ENCODE results near the gene CACNA1A. TPM values are rescaled to one million over a fixed set of nuclear protein-coding genes. Genes with fewer than 3 reads are reported as not detected.
"Not testable (repeated sequence)": the region's sequence is repeated elsewhere in the genome, so short reads cannot be mapped to it uniquely, and the experiment has no call there.

Gene CACNA1A
- total RNA-seq, 6 experiments from 2014 or later, result 1.3 to 13.2 (median 10.0) TPM

GRCh38 chr19:13363954-13364353 is 142.3 kb downstream of the CACNA1A start:
- Mint-ChIP-seq H3K27me3 (ENCODE audit: insufficient read depth) (peaks cover 11% of the 10 kb centered on the region), H3K4me1 (ENCODE audit: low read depth) (peaks cover 6% of the 10 kb centered on the region; the same call in 1 of the 2 replicates), H3K4me3 (no peak overlapping the region), H3K9me3 (peaks cover 17% of the 10 kb centered on the region), H3K36me3 (ENCODE audit: low read depth) (peaks cover 13% of the 10 kb centered on the region), H3K27ac (no peak overlapping the region)
- DNase-seq, result no peak
- no peak for TF ChIP-seq CTCF (IDR thresholded peaks at IDR 0.05)

GRCh38 chr19:13363245-13363644 is 143.0 kb downstream of the CACNA1A start:
- Mint-ChIP-seq H3K9me3 (peaks cover 17% of the 10 kb centered on the region), H3K4me3 (no peak overlapping the region), H3K4me1 (ENCODE audit: low read depth) (peaks cover 6% of the 10 kb centered on the region; the same call in 1 of the 2 replicates), H3K27ac (no peak overlapping the region), H3K27me3 (ENCODE audit: insufficient read depth) (peaks cover 11% of the 10 kb centered on the region), H3K36me3 (ENCODE audit: low read depth) (peaks cover 13% of the 10 kb centered on the region)
- TF ChIP-seq CTCF (IDR thresholded peaks at IDR 0.05), result no peak
- no peak for DNase-seq

- peaks cover 17% of the 10 kb centered on the region for H3K9me3 Mint-ChIP-seq
- peaks cover 13% of the 10 kb centered on the region for H3K36me3 Mint-ChIP-seq (ENCODE audit: low read depth)
- no peak for DNase-seq
- H3K4me1 Mint-ChIP-seq (ENCODE audit: low read depth), result peaks cover 6% of the 10 kb centered on the region; the same call in 1 of the 2 replicates
- no peak overlapping the region for H3K4me3 Mint-ChIP-seq
- no peak for TF ChIP-seq CTCF (IDR thresholded peaks at IDR 0.05)
- H3K27me3 Mint-ChIP-seq (ENCODE audit: insufficient read depth), result peaks cover 11% of the 10 kb centered on the region
- H3K27ac Mint-ChIP-seq, result no peak overlapping the region
Observed at GRCh38 chr19:13362668-13363067, 143.6 kb downstream of the CACNA1A start.

GRCh38 chr19:13361726-13362125 is 144.6 kb downstream of the CACNA1A start:
- peaks cover 14% of the 10 kb centered on the region for H3K27me3 Mint-ChIP-seq (ENCODE audit: insufficient read depth)
- not testable (repeated sequence) for DNase-seq; H3K27ac Mint-ChIP-seq; H3K4me3 Mint-ChIP-seq; H3K4me1 Mint-ChIP-seq (ENCODE audit: low read depth)
- peaks cover 13% of the 10 kb centered on the region for H3K36me3 Mint-ChIP-seq (ENCODE audit: low read depth)
- H3K9me3 Mint-ChIP-seq, result peaks cover 17% of the 10 kb centered on the region

- Mint-ChIP-seq H3K27ac (no peak overlapping the region), H3K36me3 (ENCODE audit: low read depth) (peaks cover 13% of the 10 kb centered on the region), H3K27me3 (ENCODE audit: insufficient read depth) (peaks cover 26% of the 10 kb centered on the region), H3K4me1 (ENCODE audit: low read depth) (no peaks in the 10 kb centered on the region), H3K9me3 (peaks cover 17% of the 10 kb centered on the region), H3K4me3 (no peak overlapping the region)
- no peak for DNase-seq
- no peak for TF ChIP-seq CTCF (IDR thresholded peaks at IDR 0.05)
Observed at GRCh38 chr19:13356686-13357280, 149.5 kb downstream of the CACNA1A start.

- peaks cover 29% of the 10 kb centered on the region for H3K27me3 Mint-ChIP-seq (ENCODE audit: insufficient read depth)
- no peak overlapping the region for H3K4me3 Mint-ChIP-seq
- H3K4me1 Mint-ChIP-seq (ENCODE audit: low read depth), result no peaks in the 10 kb centered on the region
- H3K27ac Mint-ChIP-seq, result no peak overlapping the region
- peaks cover 13% of the 10 kb centered on the region for H3K36me3 Mint-ChIP-seq (ENCODE audit: low read depth)
- peaks cover 17% of the 10 kb centered on the region for H3K9me3 Mint-ChIP-seq
- TF ChIP-seq CTCF (IDR thresholded peaks at IDR 0.05), result no peak
- no peak for DNase-seq
Observed at GRCh38 chr19:13356185-13356584, 150.1 kb downstream of the CACNA1A start.
